Skeletal muscle satellite cell (primary cell): Measurements from ENCODE around the gene IFNA13.
"Not testable (repeated sequence)": the region's sequence is repeated elsewhere in the genome, so short reads cannot be mapped to it uniquely, and the experiment has no call there.

Source experiments
- H3K27me3 ChIP-seq: 2 replicates; pipeline ENCODE4 v1.7.0; 2013; ENCODE audit warnings: low read length; ENCODE audit not compliant: control insufficient read depth, insufficient read depth
- H3K36me3 ChIP-seq: 2 replicates; pipeline ENCODE4 v1.7.0; 2013; ENCODE audit warnings: mild to moderate bottlenecking, control low read depth, low read length; ENCODE audit not compliant: insufficient read depth
- H3K4me1 ChIP-seq: 2 replicates; pipeline ENCODE4 v1.7.0; 2013; ENCODE audit warnings: low read length; ENCODE audit not compliant: control insufficient read depth, insufficient read depth
- H3K4me2 ChIP-seq: 2 replicates; pipeline ENCODE4 v1.7.0; 2013; ENCODE audit warnings: mild to moderate bottlenecking, low read length
- H3K4me3 ChIP-seq: 2 replicates; pipeline ENCODE4 v1.7.0; 2013; ENCODE audit warnings: low read length
- H3K9ac ChIP-seq: 2 replicates; pipeline ENCODE4 v1.7.0; 2013; ENCODE audit warnings: mild to moderate bottlenecking, low read depth, low read length, moderate library complexity
- H3K9me3 ChIP-seq: replicated peaks from 2 replicates; pipeline ENCODE4 v1.7.0; 2013; ENCODE audit warnings: mild to moderate bottlenecking, control low read depth, low read length

IFNA13 gene

GRCh38 chr9:21395778-21396717, 28.2 kb upstream of the IFNA13 start:
- Histone ChIP-seq H3K9ac (no peak overlapping the region), H3K27me3 (peaks cover 78% of the 10 kb centered on the region), H3K4me3 (peak overlapping the region; percentile 65), H3K36me3 (no peaks in the 10 kb centered on the region), H3K9me3 (no peaks in the 10 kb centered on the region), H3K4me1 (peaks cover 3% of the 10 kb centered on the region), H3K4me2 (peak overlapping the region; percentile 84)

GRCh38 chr9:21392270-21392669, 24.4 kb upstream of the IFNA13 start:
- Histone ChIP-seq H3K9ac (no peak overlapping the region), H3K27me3 (peaks cover 96% of the 10 kb centered on the region), H3K9me3 (no peaks in the 10 kb centered on the region), H3K36me3 (no peaks in the 10 kb centered on the region), H3K4me3 (no peak overlapping the region), H3K4me2 (no peak overlapping the region), H3K4me1 (peaks cover 3% of the 10 kb centered on the region)

- peaks cover 85% of the 10 kb centered on the region for H3K27me3 ChIP-seq
- H3K9me3 ChIP-seq, result no peaks in the 10 kb centered on the region
- no peak within 1 kb of the TSS for H3K9ac ChIP-seq
- H3K4me3 ChIP-seq, result no peak within 1 kb of the TSS
- no peak within 1 kb of the TSS for H3K4me2 ChIP-seq
- no peaks in the 10 kb centered on the region for H3K36me3 ChIP-seq
- no peaks in the 10 kb centered on the region for H3K4me1 ChIP-seq
Observed at GRCh38 chr9:21385131-21385670, 17.3 kb upstream of the IFNA13 start, which contains the start of gene IFNA2. Gene IFNA2, minus strand, starts transcription at chr9:21385398. Its CDS starts 69 bp downstream, at chr9:21385329.

GRCh38 chr9:21383627-21384026, 15.8 kb upstream of the IFNA13 start:
- H3K27me3 ChIP-seq, result peaks cover 87% of the 10 kb centered on the region
- no peak overlapping the region for H3K9ac ChIP-seq
- H3K4me1 ChIP-seq, result no peaks in the 10 kb centered on the region
- H3K9me3 ChIP-seq, result no peaks in the 10 kb centered on the region
- H3K36me3 ChIP-seq, result no peaks in the 10 kb centered on the region
- no peak overlapping the region for H3K4me3 ChIP-seq
- no peak overlapping the region for H3K4me2 ChIP-seq

GRCh38 chr9:21381448-21382339, 13.8 kb upstream of the IFNA13 start:
- no peak overlapping the region for H3K4me3 ChIP-seq
- H3K27me3 ChIP-seq, result peaks cover 80% of the 10 kb centered on the region
- H3K36me3 ChIP-seq, result no peaks in the 10 kb centered on the region
- H3K4me1 ChIP-seq, result no peaks in the 10 kb centered on the region
- no peak overlapping the region for H3K9ac ChIP-seq
- no peak overlapping the region for H3K4me2 ChIP-seq
- no peaks in the 10 kb centered on the region for H3K9me3 ChIP-seq

- not testable (repeated sequence) for H3K4me3 ChIP-seq, H3K36me3 ChIP-seq, H3K9me3 ChIP-seq, H3K9ac ChIP-seq, H3K4me1 ChIP-seq, H3K4me2 ChIP-seq
- peaks cover 52% of the 10 kb centered on the region for H3K27me3 ChIP-seq
Observed at GRCh38 chr9:21371467-21371866, 3.6 kb upstream of the IFNA13 start.

GRCh38 chr9:21367169-21367568, 688 bp downstream of the IFNA13 start:
- peaks cover 59% of the 10 kb centered on the region for H3K27me3 ChIP-seq
- H3K36me3 ChIP-seq, H3K9ac ChIP-seq, H3K4me1 ChIP-seq, H3K4me3 ChIP-seq, H3K4me2 ChIP-seq, H3K9me3 ChIP-seq: not testable (repeated sequence)

- peaks cover 51% of the 10 kb centered on the region for H3K27me3 ChIP-seq
- H3K9ac ChIP-seq, result no peak overlapping the region
- no peaks in the 10 kb centered on the region for H3K36me3 ChIP-seq
- H3K4me3 ChIP-seq, result no peak overlapping the region
- H3K9me3 ChIP-seq, result no peaks in the 10 kb centered on the region
- no peak overlapping the region for H3K4me2 ChIP-seq
- H3K4me1 ChIP-seq, result no peaks in the 10 kb centered on the region
Observed at GRCh38 chr9:21362287-21362686, 5.6 kb downstream of the IFNA13 start.

- Histone ChIP-seq H3K9me3 (no peaks in the 10 kb centered on the region), H3K4me1 (no peaks in the 10 kb centered on the region), H3K27me3 (peaks cover 54% of the 10 kb centered on the region), H3K36me3 (no peaks in the 10 kb centered on the region), H3K4me2 (peak overlapping the region; percentile 13), H3K4me3 (no peak overlapping the region), H3K9ac (no peak overlapping the region)
Observed at GRCh38 chr9:21357479-21358460, 10.1 kb downstream of the IFNA13 start.

GRCh38 chr9:21350787-21351186, 17.1 kb downstream of the IFNA13 start, which contains the start of gene IFNA6:
Gene IFNA6, minus strand, starts transcription at chr9:21350887. Its CDS starts 0 bp downstream, at chr9:21350887.
- Histone ChIP-seq H3K4me2 (no peak within 1 kb of the TSS), H3K27me3 (peaks cover 58% of the 10 kb centered on the region), H3K9me3 (no peaks in the 10 kb centered on the region), H3K36me3 (no peaks in the 10 kb centered on the region), H3K4me1 (no peaks in the 10 kb centered on the region), H3K9ac (no peak within 1 kb of the TSS), H3K4me3 (no peak within 1 kb of the TSS)
